IPS DF 4.7 (cell line): Measurements from ENCODE around the gene TAF6.

Experiments
- DNase-seq: peaks from one replicate; pipeline ENCODE4 v3.0.0-alpha.2; 2013; ENCODE audit warnings: low spot score; ENCODE audit errors: extremely low read depth

The TAF6 gene

DNA sequence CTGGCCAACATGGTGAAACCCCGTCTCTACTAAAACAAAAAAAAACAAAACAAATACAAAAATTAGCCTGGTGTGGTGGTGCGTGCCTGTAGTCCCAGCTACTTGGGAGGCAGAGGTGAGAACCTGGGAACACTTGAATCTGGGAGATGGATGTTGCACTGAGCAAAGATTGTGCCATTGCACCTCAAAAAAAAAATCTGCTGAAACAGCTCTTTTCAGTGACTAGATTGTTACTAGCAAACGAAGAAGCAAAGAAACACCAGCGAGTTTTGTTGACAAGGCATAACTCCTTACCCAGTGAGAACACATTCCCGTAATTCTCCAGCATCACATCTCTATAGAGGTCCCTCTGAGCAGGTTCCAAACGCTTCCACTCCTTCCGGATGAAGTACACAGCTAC, 44.3 kb downstream of the TAF6 start:
- DNase-seq, result no peak

DNA sequence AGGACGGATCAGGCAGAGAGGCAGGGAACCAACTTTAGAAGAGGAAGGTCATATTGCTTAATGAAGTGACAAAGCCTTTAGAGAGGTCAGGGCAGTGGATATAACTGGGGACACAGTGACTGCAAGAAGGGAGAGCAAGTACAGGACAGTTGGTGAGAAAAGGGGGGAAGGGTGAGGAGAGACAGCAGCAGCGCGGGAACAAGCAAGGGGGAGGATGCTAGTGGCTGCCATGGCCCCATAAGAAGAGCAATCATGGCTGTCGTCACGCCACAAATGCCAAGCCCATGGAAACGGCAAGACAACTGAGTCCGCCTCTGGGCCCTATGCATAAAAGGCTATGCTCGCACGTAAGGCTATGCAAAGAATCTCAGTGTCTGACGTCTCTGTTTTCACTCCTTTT, 46.7 kb downstream of the TAF6 start:
- no peak for DNase-seq

DNA sequence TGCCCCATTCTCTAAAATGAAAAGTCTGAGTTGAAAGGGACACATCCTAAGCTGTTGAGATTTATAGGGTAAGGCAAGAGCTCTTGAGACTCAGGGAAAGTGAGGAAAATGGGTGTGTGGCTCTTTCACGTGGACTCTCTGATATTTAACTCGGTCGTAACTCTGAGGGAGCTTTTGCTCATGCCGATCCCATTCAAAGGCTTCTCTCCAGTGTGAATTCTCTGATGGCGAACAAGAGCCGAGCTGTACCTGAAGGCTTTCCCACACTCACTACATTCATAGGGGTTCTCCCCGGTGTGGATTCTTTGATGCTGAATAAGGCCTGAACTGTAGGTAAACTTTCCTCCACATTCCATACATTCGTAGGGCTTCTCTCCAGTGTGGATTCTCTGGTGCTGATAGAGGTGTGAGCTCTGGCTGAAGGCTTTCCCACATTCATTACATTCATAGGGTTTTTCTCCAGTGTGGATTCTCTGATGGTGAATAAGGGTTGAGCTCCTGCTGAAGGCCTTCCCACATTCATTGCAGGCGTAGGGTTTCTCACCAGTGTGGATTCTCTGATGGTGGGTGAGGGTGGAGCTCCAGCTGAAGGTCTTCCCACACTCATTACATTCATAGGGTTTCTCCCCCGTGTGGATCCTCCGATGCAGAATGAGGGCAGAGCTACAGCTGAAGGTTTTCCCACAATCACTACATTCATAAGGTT, 48.0 kb downstream of the TAF6 start:
- DNase-seq, result no peak

DNA sequence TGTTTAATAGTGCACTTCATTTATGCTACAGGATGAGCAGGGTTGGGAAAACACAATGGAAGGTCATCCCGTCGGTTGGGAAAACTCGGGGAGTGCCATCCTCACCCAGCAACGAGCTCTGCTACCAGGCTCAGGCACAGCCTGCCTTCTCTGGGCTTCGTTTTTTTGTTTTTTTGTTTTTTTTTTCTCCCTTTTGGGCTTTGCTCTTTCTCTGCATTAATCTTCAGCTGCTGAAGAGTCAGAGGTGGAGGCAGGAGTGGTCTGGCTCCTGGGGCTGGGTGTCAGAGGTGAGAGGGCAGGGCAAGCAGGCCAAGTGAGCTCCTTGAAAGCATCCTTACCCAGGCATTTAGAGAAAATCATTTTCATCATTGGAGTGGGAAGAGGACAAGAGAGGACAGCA, 49.2 kb downstream of the TAF6 start:
- DNase-seq, result no peak

DNA sequence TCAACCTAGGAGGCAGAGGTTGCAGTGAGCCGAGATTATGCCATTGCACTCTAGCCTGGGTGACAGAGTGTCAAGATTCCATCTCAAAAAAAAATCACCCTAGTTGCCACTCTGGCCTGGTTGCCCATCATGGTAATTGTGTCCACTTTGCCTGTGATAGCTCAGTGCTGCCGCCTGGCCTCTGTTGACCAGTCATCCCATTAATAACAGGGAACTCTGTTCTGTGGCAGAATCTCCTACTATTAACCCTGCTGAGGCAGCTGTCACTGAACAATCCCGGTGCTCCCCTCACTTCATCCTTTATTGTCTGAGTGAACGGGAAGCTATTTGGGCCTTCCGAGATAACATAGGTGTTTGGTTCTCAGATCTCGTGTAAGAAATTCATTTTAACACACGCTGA, 52.2 kb downstream of the TAF6 start:
- DNase-seq, result no peak

DNA sequence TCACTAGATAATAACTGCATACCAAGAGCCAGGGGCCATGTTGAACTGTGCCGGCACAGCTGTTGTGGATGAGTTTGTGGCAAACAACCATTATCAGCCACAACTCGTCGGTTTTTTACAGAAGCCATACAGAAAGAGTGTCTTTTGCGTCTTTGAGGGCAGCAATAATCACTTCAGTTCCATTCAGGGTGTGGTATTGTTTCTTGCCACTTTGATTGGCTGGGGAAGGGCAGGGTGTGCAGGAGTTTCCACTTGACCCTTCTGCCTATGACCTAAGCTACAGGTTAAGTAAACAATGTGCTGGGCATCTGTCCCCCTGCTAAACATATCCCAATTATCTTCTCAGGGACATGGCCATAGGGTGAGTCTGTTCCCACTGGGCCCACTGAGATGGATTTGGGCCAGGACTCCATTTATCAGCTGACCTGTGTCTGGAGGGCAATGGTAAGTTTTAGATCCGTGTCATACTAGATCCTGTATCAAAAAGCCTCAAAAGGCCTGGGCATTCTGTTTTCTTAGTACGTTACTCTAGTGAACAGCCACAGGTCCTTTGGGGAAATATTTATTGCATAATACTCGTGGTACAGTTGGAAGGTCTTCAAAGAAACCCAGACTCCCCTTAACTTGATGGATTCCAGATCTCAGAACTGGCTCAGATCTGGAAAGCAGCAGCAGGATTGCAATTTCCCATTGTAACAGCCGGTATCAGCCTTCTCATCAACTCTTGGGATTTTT, 53.5 kb downstream of the TAF6 start:
- no peak for DNase-seq

DNA sequence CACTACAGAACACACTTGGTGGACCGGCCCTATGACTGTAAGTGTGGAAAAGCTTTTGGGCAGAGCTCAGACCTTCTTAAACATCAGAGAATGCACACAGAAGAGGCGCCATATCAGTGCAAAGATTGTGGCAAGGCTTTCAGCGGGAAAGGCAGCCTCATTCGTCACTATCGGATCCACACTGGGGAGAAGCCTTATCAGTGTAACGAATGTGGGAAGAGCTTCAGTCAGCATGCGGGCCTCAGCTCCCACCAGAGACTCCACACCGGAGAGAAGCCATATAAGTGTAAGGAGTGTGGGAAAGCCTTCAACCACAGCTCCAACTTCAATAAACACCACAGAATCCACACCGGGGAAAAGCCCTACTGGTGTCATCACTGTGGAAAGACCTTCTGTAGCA, 55.0 kb downstream of the TAF6 start:
- no peak for DNase-seq

DNA sequence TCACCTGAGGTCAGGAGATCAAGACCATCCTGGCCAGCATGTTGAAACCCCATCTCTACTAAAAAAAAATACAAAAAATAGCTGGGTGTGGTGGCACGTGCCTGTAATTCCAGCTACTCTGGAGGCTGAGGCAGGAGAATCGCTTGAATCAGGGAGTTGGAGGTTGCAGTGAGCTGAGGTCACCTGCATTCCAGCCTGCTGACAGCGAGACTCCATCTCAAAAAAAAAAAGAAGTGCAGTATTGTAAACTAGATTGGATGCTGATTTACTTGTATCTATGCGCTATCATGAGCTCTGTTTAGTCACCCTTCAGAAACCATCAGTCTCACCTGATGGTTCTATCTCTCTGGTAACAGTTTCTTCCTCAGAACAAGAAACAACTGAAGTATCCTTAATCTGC, 55.8 kb downstream of the TAF6 start:
- DNase-seq, result no peak

DNA sequence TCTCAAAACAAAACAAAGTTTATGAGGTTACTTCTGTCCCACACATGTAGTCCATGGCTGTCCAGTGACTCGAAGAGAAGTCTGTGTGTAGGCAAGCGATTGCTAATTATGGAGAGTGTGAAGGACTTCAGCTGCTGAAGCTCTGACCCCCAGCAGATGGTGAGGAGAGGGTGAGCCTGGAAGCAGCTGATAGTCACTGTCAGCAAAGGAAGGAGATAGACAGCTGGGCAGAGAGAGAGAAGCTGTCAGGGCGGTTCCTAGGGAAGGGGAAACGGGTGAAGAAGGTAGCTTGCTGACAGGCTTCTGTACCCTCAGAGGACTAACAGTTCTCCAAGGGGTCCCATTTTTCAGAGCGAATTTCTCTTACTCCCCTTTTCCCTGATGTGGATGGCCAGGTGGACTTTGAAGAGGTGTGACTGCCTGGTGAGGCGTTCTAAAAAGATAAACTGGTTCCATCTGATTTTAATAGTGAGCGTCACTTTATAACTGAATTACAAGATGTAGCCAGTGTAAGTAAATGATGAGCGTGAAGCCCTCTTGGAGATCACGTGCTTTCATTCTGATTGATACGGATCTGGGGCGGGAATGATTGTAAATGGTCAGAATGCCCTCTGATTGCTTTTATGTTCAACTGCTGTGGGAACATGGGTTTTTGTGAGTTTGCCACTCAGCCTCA, 57.5 kb downstream of the TAF6 start:
- no peak for DNase-seq

DNA sequence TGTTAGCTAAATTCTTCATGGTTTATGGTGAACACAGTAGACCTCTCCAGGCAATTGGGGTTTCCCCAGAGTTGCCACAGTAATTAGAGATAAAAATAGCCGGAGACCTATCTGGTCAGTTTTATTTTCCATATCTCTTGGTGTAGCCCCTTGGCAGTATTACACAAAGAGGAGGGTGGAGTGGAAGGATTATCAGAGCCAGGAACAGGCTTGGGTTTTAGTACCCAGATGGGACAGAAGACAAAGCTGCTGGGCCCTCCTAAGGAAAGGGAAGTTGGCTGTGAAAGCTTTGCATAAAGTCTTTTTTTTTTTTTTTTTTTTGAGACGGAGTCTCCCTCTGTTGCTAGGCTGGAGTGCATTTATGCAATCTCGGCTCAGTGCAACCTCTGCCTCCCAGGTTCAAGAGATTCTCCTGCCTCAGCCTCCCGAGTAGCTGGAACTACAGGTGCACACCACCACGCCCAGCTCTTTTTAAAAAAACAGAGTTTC, 59.9 kb downstream of the TAF6 start:
- no peak for DNase-seq
